SKM-1 (cell line): ENCODE results near the gene IL17C.

Experiments used
- DNase-seq: peaks from one replicate; lab custom pipeline; 2025; ENCODE audit not compliant: unreplicated experiment; lab: John Stamatoyannopoulos, UW

Gene IL17C

GRCh38 chr16:88627531-88628411 is 10.6 kb upstream of the IL17C start:
- no peak for DNase-seq

GRCh38 chr16:88628512-88628974 is 9.8 kb upstream of the IL17C start:
- DNase-seq = no peak

GRCh38 chr16:88629835-88630234 is 8.5 kb upstream of the IL17C start:
- DNase-seq = no peak

- no peak for DNase-seq
Observed at GRCh38 chr16:88630433-88630832, 7.9 kb upstream of the IL17C start.

- DNase-seq = no peak
Observed at GRCh38 chr16:88630941-88631340, 7.4 kb upstream of the IL17C start.

GRCh38 chr16:88631384-88631783 is 7.0 kb upstream of the IL17C start:
- no peak for DNase-seq

- DNase-seq = no peak
Observed at GRCh38 chr16:88631920-88632586, 6.3 kb upstream of the IL17C start.

- DNase-seq = no peak
Observed at GRCh38 chr16:88632587-88632930, 5.8 kb upstream of the IL17C start.

- no peak for DNase-seq
Observed at GRCh38 chr16:88633684-88634140, 4.7 kb upstream of the IL17C start.

- no peak for DNase-seq
Observed at GRCh38 chr16:88634141-88634993, 4.0 kb upstream of the IL17C start.

- DNase-seq = no peak
Observed at GRCh38 chr16:88634994-88635670, 3.2 kb upstream of the IL17C start.

GRCh38 chr16:88635671-88636319 is 2.6 kb upstream of the IL17C start:
- DNase-seq = no peak

- no peak for DNase-seq
Observed at GRCh38 chr16:88636488-88637265, 1.7 kb upstream of the IL17C start.

GRCh38 chr16:88639231-88640038 is 1.1 kb downstream of the IL17C start:
- DNase-seq = no peak

- no peak for DNase-seq
Observed at GRCh38 chr16:88640039-88640495, 1.7 kb downstream of the IL17C start.

GRCh38 chr16:88640498-88641247 is 2.3 kb downstream of the IL17C start:
- no peak for DNase-seq

GRCh38 chr16:88642881-88643643 is 4.7 kb downstream of the IL17C start:
- DNase-seq = no peak
